ENCODE results near the gene ASB3. TPM values are rescaled to one million over a fixed set of nuclear protein-coding genes. Genes with fewer than 3 reads are reported as not detected.
"Not testable (repeated sequence)": the region's sequence is repeated elsewhere in the genome, so short reads cannot be mapped to it uniquely, and the experiment has no call there.

ASB3 gene, protein sequence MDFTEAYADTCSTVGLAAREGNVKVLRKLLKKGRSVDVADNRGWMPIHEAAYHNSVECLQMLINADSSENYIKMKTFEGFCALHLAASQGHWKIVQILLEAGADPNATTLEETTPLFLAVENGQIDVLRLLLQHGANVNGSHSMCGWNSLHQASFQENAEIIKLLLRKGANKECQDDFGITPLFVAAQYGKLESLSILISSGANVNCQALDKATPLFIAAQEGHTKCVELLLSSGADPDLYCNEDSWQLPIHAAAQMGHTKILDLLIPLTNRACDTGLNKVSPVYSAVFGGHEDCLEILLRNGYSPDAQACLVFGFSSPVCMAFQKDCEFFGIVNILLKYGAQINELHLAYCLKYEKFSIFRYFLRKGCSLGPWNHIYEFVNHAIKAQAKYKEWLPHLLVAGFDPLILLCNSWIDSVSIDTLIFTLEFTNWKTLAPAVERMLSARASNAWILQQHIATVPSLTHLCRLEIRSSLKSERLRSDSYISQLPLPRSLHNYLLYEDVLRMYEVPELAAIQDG
- total RNA-seq (2021; ENCODE audit: unreplicated experiment) (12.9 TPM), Bru-seq, nascent RNA (percentile 73 among the genes with signal in this experiment), BruChase-seq, experiment 1, labeled RNA remaining after a 2-hour chase (percentile 84 among the genes with signal in this experiment), BruChase-seq, experiment 2, labeled RNA remaining after a 6-hour chase (percentile 85 among the genes with signal in this experiment)
- 8.2 TPM for polyA plus RNA-seq (2012; ENCODE audit: insufficient read length)
- long read RNA-seq, transcript ASB3-201 (10 exons, 2,214 nt) = major isoform, 27 of 39 reads
- long read RNA-seq, partial matches to known transcripts = 2 of 39 reads
- long read RNA-seq, other reads (novel, unspliced or antisense) = 8 of 39 reads

- Histone ChIP-seq H3K9me3 (ENCODE audit: control insufficient read depth, insufficient read depth, low read depth, low read length) (no peaks in the 10 kb centered on the region), H3K36me3 (ENCODE audit: control insufficient read depth, insufficient read depth, low read length) (peaks cover 4% of the 10 kb centered on the region; the same call in 1 of the 2 replicates), H3K27me3 (ENCODE audit: control insufficient read depth, insufficient read depth, low read length) (no peaks in the 10 kb centered on the region), H3K4me1 (ENCODE audit: control insufficient read depth, insufficient read depth, low read length) (peaks cover 21% of the 10 kb centered on the region), H3K4me3 (ENCODE audit: low read depth in 2 of 2, low read length in 2 of 2) (peak within 1 kb of the TSS; percentile 96 to 97), H3K27ac (ENCODE audit: low read length) (peak within 1 kb of the TSS; percentile 94)
- intact Hi-C loops (cut with micrococcal nuclease; ENCODE audit: unreplicated experiment) (no loop called here), in situ Hi-C loops (cut with HindIII; ENCODE audit: low pct_unique_long_range_greater_than_20kb, low sequenced_read_pairs) (no loop called here)
- peak; percentile 99 for ATAC-seq
- TF ChIP-seq SIN3A (IDR thresholded peaks at IDR 0.05; ENCODE audit: borderline replicate concordance, insufficient read depth, low read depth, low read length) (peak; percentile 94; the same call in 1 of the 2 replicates), TCF7L2 (IDR thresholded peaks at IDR 0.05; ENCODE audit: low read depth, low read length) (peak; percentile 53; the same call in 1 of the 2 replicates), REST (IDR thresholded peaks at IDR 0.05; ENCODE audit: insufficient read depth in 1 of 2, low read depth in 2 of 2, low read length in 1 of 2) (no peak), POLR2AphosphoS5 (IDR thresholded peaks at IDR 0.05; ENCODE audit: low read depth, low read length) (peak; percentile 89)
- TF ChIP-seq, protein P1, sequence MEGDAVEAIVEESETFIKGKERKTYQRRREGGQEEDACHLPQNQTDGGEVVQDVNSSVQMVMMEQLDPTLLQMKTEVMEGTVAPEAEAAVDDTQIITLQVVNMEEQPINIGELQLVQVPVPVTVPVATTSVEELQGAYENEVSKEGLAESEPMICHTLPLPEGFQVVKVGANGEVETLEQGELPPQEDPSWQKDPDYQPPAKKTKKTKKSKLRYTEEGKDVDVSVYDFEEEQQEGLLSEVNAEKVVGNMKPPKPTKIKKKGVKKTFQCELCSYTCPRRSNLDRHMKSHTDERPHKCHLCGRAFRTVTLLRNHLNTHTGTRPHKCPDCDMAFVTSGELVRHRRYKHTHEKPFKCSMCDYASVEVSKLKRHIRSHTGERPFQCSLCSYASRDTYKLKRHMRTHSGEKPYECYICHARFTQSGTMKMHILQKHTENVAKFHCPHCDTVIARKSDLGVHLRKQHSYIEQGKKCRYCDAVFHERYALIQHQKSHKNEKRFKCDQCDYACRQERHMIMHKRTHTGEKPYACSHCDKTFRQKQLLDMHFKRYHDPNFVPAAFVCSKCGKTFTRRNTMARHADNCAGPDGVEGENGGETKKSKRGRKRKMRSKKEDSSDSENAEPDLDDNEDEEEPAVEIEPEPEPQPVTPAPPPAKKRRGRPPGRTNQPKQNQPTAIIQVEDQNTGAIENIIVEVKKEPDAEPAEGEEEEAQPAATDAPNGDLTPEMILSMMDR (IDR thresholded peaks at IDR 0.05) = no peak
- POLR2A ChIA-PET = no interaction called here
- BruUV-seq (replicated peaks) = no TSS peak
- CTCF ChIA-PET = no interaction called here
- peak; percentile 59 for DNase-seq (ENCODE audit: low read depth, low spot score)
These were observed at the start of gene ASB3, which contains the start of gene ERLEC1 for GRCh38 chr2:53786705-53787613. Gene ASB3, minus strand, starts transcription at chr2:53786953. Its CDS starts 21,381 bp downstream, at chr2:53765572. Gene ERLEC1, plus strand, starts transcription at chr2:53787044. Its CDS starts 167 bp downstream, at chr2:53787211.

DNA sequence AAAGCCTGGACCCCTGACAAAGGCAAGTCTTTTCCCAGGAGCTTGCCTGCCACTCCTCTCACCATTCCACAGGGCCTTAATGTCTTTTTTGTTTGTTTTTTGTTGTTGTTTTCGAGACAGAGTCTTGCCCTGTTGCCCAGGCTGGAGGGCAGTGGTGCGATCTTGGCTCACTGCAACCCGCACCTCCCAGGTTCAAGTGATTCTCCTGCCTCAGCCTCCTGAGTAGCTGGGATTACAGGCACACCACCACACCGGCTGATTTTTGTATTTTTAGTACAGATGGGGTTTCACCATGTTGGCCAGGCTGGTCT is 43.2 kb upstream of the ASB3 start:
- BruUV-seq (replicated peaks); POLR2A ChIA-PET; H3K27me3 ChIP-seq (ENCODE audit: control insufficient read depth, insufficient read depth, low read length); CTCF ChIA-PET; H3K9me3 ChIP-seq (ENCODE audit: control insufficient read depth, insufficient read depth, low read depth, low read length); ATAC-seq; in situ Hi-C loops (cut with HindIII; ENCODE audit: low pct_unique_long_range_greater_than_20kb, low sequenced_read_pairs); H3K4me1 ChIP-seq (ENCODE audit: control insufficient read depth, insufficient read depth, low read length); DNase-seq (ENCODE audit: low read depth, low spot score); H3K36me3 ChIP-seq (ENCODE audit: control insufficient read depth, insufficient read depth, low read length); H3K4me3 ChIP-seq (ENCODE audit: low read depth in 2 of 2, low read length in 2 of 2); H3K27ac ChIP-seq (ENCODE audit: low read length): not testable (repeated sequence)
- intact Hi-C loops (cut with micrococcal nuclease; ENCODE audit: unreplicated experiment) = loop anchor here (5.0 kb wide), 1 partner anchor 408 kb away; no protein-coding TSS in a partner anchor

Data from Panc1 (cell line).